NCI-H345 treated with DMSO at 0.1 percent for 48 hours (cell line): ENCODE results near the gene STK36.

Experiments used
- DNase-seq: peaks from one replicate; lab custom pipeline; 2025; ENCODE audit not compliant: unreplicated experiment; lab: John Stamatoyannopoulos, UW

Gene STK36

DNA sequence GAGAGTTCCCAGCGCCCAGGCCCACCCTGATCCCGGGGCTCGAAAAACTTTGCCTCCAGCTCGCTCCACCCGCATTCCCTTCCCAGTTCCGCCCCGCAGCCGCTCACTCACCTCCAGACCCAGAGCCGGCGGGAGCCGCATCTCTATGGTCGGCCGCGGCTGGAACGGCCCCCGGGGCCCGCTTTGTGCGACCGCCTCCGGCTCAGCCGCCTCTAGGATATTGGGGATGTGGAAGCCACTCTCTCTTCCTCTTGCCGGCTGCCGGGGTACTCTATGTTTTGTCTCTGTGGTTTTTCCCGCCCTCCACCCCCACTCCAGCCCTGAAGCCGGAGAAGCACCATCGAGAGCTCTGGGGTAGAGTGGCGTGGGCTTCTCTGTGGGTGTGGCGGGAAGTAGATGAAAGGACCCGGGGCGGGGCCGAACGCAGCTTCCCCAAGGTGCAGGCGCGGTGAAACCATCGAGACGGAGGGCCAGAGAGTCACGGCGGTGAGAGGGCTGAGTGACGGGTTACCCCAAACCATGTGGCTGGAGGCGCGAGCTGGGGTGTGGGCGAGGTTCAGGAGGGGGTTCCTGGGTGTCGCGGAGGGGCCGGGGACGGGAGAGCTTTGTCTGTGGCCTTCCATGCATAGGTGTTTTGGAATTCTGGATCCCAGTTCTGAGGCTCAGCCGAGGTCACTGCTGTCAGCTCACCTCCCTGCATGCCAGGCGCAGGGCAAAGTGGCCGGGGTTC is 12.5 kb upstream of the STK36 start, which contains the start of the genes BCS1L and ZNF142:
TSS of gene BCS1L (plus strand) at position 426 of the 730 bp plus-strand sequence. CDS start 1,305 bp downstream, outside the sequence.
TSS of gene ZNF142 (minus strand) at position 366 of the 730 bp plus-strand sequence. CDS start 3,194 bp downstream, outside the sequence.
- peak; percentile 80 for DNase-seq

DNA sequence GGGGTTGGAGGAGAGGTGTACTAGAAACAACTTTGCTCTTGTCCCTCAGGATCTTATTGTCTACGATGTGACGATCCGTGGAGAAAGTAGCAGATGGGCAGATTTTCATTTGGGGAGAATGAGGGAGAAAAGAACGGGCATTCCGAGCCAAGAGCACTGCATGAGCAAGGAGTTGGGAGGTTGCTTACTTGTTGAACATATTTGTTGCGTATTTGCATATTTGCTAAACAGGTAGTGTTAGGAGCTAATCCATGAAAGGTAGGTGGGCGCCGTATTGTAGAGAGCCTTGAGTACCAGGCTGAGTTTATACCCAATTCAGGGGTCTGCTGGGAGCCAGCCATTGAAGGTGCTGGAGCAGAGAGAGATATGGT is 11.9 kb upstream of the STK36 start:
- no peak for DNase-seq

GRCh38 chr2:218662377-218662776 is 9.5 kb upstream of the STK36 start:
- no peak for DNase-seq

- no peak for DNase-seq
Observed at GRCh38 chr2:218662827-218663226, 9.1 kb upstream of the STK36 start.

DNA sequence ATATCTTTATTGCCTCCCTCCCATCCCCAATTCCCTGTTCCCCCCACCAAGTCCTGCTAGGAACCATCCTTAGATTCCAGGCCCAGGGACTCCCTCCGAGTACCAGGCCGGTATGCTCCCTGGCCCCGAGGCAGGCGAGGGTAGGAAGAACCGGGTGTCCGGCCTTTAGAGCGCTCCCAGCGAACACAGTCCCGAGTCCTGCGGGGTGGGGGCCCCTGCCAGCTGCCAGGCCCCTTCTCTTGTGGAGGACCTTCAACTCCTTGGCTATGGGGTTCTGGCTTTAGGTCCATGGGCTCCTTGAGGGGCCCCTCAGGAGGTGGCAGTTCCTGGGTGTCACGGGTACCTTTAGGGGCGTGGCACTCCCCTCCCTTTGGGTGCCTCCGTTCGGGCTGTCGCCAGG is 8.0 kb upstream of the STK36 start:
- no peak for DNase-seq

DNA sequence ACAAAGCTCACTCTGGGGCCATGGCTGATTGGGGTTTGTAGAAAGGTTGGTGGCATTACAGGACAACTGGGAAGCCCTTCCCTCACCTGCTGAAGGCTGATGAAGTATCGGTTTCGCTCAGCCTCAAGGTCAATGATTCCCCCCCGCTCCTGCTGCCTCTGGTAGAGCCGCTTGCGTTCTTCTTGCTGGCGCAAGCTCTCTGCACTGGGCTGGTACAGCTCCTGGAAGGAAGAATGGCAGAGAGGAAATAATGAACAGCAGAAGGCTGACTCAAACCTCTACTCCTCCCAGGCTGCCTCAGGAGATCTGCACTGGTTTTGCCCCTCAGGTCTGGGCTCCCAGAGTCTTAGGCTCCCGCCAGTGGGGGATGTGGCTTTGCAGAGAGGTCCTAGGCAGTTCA is 7.2 kb upstream of the STK36 start:
- DNase-seq, result no peak

GRCh38 chr2:218671097-218671653 is 711 bp upstream of the STK36 start:
- no peak for DNase-seq

GRCh38 chr2:218679119-218679518 is 7.2 kb downstream of the STK36 start:
- no peak for DNase-seq

GRCh38 chr2:218680061-218680460 is 8.2 kb downstream of the STK36 start:
- no peak for DNase-seq

DNA sequence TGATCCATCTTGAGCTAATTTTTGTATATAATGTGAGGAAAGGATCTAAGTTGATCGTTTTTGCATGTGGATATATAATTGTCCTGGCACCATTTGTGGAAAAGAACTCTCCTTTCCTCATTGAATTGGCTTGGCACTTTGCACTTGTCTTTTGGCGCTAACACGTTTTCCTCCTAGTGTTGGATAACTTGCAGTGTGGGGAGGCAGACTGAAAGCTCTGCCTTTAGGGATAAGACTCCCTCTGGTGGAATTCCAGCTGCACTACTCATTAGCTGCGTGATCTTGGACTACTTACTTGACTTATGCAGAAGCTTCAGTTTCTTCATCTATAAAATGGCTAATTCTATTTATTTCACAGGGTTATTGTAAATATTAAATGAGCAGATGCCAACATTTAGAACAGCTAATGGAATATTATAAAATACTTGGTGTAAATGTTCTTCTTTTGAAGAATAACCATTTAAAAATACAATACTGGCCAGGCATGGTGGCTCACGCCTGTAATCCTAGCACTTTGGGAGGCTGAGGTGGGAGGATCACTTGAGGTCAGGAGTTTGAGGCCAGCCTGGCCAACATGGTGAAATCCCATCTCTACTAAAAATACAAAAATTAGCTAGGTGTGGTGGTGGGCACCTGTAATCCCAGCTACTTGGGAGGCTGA is 15.6 kb downstream of the STK36 start:
- peak; percentile 20 for DNase-seq

GRCh38 chr2:218691234-218691633 is 19.3 kb downstream of the STK36 start:
- DNase-seq, result no peak

- no peak for DNase-seq
Observed at GRCh38 chr2:218694405-218695145, 22.7 kb downstream of the STK36 start.

GRCh38 chr2:218698885-218699284 is 27.0 kb downstream of the STK36 start:
- DNase-seq, result no peak

GRCh38 chr2:218701806-218702205 is 29.9 kb downstream of the STK36 start:
- DNase-seq, result no peak

GRCh38 chr2:218703341-218703740 is 31.5 kb downstream of the STK36 start:
- no peak for DNase-seq

DNA sequence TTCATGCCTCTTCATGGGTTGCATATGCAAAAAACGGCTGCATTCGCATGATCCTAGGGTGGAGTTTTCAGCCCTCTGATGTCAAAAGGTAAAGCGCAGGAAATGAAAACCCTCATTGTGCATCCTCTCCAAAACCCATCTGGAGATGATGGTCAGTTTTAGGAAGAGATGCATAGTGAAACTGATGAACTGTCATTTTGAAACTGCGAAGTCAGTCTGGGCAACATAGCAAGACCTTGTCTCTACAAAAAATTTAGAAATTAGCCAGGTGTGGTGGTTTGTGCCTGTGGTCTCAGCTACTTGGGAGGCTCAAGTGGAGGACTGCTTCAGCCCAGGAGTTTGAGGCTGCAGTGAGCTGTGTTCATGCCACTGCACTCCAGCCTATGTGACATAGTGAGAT is 36.2 kb downstream of the STK36 start:
- DNase-seq, result no peak

- no peak for DNase-seq
Observed at GRCh38 chr2:218709908-218710307, 38.0 kb downstream of the STK36 start.

DNA sequence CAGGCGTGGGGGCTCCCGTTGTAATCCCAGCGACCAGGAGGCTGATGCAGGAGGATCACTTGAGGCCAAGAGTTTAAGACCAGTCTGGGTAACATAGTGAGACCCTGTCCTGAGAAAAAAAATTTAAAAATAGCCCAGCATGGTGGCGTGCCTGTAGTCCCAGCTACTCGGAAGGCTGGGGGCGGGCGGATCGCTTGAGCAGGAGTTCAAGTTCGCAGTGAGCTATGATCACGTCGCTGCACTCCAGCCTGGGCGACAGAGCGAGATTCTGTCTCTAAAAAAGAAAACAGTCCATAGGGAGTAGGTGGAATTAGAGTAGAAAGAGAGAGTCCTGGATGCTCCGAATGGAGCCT is 38.4 kb downstream of the STK36 start:
- no peak for DNase-seq

- peak; percentile 91 for DNase-seq
Observed at GRCh38 chr2:218710687-218711549, 39.0 kb downstream of the STK36 start, which contains the start of gene TTLL4. Gene TTLL4, plus strand, starts transcription at chr2:218710835. Its CDS starts 26,842 bp downstream, at chr2:218737677.

GRCh38 chr2:218711550-218711929 is 39.7 kb downstream of the STK36 start:
- DNase-seq, result no peak

GRCh38 chr2:218713922-218714321 is 42.0 kb downstream of the STK36 start:
- DNase-seq, result no peak
